Esophagus muscularis mucosa (tissue), 3 donors: ENCODE data around the gene FAM107B.

Experiments used
- POLR2A ChIP-seq: fragments of 450-650 bp; IDR thresholded peaks from one replicate; pipeline ENCODE4 v1.6.1; 2017; ENCODE audit warnings: antibody characterized with exemption, moderate library complexity, mild to moderate bottlenecking, low read depth
- POLR2AphosphoS5 ChIP-seq, 2 donors: sonication (generic); formaldehyde crosslinking; IDR thresholded peaks; one replicate each; pipeline ENCODE4 v1.6.1; 2017; ENCODE audit warnings: antibody characterized with exemption in 2 of 2
- TF ChIP-seq, protein P1 (sequence below), 3 experiments: fragments of 200-600 bp in 2 of 3; fragments of 450-650 bp in 1 of 3; sonication (generic) in 2 of 3; IDR thresholded peaks; one replicate each; pipeline ENCODE4 v1.5.1; 2017 to 2019; ENCODE audit warnings: antibody characterized with exemption in 3 of 3, mild to moderate bottlenecking in 2 of 3, moderate library complexity in 1 of 3

DNA sequence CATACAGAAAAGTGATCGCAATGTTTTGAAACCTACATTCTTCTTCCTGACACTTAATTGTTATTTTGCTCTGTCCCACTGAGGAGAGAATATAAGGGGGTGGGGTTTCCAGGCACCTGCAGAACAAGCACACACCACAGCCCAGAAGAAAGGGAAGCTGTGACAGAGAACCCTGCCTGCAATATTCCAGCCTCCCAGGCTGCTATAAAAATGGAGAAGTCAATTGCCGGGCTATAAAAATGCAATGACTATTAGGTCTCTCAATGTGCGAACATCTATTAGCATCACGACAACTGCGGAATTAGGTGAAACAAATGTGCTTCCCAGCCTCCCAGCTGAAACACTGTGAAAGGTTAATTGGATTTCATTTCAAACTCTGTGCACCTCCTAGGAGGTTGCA, 298.7 kb downstream of the FAM107B start:
- TF ChIP-seq, protein P1, sequence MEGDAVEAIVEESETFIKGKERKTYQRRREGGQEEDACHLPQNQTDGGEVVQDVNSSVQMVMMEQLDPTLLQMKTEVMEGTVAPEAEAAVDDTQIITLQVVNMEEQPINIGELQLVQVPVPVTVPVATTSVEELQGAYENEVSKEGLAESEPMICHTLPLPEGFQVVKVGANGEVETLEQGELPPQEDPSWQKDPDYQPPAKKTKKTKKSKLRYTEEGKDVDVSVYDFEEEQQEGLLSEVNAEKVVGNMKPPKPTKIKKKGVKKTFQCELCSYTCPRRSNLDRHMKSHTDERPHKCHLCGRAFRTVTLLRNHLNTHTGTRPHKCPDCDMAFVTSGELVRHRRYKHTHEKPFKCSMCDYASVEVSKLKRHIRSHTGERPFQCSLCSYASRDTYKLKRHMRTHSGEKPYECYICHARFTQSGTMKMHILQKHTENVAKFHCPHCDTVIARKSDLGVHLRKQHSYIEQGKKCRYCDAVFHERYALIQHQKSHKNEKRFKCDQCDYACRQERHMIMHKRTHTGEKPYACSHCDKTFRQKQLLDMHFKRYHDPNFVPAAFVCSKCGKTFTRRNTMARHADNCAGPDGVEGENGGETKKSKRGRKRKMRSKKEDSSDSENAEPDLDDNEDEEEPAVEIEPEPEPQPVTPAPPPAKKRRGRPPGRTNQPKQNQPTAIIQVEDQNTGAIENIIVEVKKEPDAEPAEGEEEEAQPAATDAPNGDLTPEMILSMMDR (IDR thresholded peaks at IDR 0.05) = no peak
- TF ChIP-seq POLR2A (no peak), POLR2AphosphoS5 (IDR thresholded peaks at IDR 0.05) (no peak)
